GM19238 (cell line): ENCODE data around the gene THSD4.

Source experiments
- DNase-seq: peaks from one replicate; pipeline ENCODE4 v3.0.0; 2011; ENCODE audit warnings: low spot score; ENCODE audit not compliant: insufficient read length

Gene THSD4

DNA sequence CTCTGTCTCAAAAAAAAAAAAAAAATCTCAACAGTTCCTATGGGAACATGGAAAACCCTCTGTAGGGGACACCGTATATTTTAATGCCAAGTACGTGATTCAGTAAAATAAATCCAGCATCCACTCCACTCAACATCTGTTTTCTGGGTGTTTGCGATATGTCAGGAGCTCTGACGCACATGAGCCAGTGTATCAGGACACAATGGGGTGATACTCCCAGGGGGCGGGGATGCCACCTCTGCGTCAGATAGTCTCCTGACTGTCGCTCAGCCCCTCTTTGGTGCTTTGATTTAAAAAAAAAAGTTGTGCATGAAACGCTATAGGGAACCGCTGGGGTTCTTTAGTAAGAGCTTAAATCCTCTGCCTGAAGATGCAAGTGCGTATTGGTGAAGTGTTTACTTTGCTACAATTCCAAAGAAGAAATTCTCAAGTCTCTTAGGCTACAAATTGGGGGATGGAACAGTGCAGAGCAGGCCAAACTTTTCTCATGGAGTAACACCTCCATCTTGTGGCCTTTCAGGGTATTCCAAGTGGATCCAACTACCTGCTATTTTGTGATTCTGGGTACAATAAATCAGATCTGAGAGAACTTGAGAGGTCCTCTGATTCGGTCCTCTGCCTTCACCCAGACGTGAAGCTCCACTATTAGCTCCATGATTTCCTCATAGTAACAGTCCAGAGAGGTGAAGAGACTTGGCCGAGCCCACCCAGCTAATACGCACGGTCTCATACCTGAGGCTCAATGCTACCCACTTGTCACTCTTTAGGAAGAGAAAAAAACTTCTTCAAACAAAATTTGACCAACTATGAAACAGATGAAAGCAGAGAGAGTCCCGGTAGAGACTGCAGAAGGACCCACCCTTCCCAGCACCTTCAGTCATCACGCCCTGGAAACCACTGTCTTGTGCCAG lies 685.8 kb downstream of the THSD4 start:
- DNase-seq: no peak

DNA sequence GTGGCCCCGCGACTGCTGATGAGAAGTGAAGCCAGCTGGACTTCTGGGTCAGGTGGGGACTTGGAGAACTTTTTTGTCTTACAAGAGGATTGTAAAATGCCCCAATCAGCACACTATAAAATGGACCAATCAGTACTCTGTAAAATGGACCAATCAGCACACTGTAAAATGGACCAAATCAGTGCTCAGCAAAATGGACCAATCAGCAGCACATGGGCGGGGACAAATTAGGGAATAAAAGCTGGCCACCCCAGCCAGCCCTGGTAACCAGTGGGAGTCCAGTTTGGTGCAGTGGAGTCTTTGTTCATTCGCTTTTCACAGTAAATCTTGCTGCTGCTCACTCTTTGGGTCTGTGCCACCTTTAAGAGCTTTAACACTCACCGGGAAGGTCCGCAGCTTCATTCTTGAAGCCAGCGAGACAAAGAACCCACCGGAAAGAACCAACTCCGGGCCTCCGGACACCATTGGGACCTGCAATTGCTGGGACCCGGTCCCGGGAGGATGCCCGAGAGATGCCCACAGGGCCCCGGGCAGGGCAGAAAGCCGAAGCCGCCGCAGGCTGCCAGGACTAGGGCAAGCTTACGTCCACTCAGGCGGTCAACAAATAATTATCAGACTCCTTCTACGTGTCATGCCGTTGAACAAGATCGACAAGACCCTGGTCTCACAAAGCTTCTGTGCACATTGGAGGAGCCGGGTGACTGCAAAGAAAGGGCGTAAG lies 686.8 kb downstream of the THSD4 start:
- no peak for DNase-seq

DNA sequence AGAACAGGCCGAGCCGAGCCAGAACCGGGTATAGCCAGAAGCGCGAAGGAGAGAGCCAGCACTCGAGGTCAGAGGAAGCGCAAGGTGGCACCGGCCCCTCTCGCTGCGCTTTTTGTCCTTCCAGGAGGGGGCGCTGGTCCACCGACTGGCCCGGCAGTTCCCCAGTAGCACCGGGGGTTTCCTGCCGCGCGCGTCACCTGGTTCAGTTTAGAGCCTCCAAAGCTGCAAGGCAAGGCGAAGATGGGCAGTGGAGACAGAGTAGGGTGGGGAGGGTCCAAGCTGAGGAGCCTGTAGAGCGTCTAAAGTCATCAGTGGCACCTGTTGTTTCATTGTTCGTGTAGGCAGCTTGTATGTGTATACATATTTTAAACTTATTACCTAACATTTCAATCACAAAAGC lies 687.5 kb downstream of the THSD4 start:
- no peak for DNase-seq

DNA sequence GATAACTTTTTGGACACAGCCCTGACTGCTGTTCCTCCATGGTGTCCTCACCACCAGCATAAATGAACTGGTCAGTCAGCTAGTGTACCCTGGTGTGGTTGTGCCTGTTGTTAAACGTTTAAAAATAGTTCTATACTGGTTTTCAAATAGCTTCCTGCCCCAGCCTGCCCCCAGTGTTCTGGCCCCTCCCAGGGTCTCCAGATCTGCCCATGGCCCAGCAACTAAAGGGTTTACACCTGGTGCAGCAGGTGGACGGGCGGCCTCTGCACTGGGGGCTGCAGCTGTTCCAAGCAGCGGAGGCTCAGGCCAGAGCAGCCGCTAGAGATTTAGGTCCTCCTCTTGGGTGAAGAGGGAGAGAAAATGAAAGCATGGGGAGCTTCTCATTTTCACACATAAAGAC lies 689.0 kb downstream of the THSD4 start:
- DNase-seq: no peak

DNA sequence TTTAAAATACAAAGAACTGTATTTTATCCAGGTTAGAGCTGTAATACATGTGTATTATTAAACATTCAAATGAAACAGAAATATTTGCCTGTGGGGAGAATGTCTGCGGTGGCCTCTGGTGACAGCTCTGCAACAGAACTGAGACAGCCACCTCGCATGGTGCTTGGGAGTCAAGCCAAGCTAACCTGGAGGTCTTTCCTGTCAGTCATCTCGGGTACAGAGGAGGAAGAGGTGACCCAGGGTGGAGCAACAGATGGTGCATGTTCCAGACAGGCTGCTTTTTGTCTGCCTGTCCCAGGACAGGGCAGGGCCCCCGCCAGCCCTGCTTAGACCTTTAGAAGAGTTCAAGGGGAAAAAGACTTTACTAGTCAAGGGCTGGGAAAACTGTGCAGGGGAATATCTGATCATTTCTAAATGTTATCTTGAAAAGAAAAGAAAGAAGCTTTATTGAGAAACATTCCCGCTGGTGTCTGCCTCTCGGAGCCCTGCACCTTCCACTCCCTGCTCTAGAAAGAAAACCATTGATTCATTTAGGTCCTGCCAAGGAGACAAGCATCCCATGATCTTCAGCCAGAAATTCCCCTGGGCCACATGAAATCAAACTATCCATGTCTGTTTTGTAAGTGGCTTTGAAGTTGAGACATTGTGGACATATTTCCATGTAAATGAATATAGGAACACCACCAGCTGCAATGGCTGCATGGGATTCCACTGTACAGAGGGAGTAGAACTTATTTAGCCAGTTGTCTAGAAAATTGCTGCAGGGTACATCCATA lies 689.6 kb downstream of the THSD4 start:
- no peak for DNase-seq

DNA sequence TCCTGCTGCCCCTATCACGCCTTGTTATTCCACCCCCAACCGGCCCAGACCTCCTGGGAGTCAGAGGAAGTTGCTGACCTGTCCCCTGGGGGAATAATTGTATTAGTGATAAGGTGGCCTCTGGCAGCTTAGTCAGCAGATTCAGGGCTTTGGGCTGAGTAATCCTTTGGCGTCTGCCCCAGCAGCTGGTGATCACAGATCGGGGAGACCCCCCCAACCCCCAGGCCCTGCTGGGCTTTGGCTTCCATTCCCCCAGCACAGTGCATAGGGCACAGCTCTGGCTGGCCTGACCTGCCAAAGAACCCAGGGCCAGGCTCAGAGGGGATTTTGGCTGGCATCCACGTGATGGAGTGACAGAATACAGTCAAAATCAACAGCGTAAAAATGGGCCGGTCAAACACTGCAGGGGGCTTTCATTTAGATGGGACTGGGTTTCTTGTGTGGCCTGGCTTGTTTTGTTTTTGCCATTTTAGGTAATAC lies 691.2 kb downstream of the THSD4 start:
- no peak for DNase-seq

DNA sequence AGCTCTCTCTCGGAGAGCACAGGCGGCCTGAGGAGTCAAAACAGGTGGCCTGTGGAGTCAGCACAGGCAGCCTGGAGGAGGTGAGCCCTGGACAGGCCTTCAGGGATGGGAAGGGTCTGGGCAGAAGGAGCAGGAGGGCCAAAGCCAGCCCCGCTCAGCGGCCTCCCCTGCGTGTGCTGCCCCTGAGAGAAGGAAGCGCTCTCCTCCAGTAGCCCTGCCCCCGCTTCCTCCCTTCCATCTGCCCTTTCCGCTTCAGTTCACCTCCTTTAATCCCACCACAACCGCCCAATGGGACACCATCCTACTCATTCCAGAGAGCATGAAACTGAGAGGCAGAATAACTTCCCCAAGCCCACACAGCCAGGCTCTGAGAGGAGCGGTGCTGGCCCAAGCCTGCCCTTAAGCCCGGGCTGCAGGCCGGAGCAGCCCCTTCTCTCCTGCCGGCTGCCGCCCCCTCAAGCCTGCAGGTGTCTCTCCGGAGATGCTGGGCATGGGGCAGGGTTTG lies 691.9 kb downstream of the THSD4 start:
- no peak for DNase-seq

DNA sequence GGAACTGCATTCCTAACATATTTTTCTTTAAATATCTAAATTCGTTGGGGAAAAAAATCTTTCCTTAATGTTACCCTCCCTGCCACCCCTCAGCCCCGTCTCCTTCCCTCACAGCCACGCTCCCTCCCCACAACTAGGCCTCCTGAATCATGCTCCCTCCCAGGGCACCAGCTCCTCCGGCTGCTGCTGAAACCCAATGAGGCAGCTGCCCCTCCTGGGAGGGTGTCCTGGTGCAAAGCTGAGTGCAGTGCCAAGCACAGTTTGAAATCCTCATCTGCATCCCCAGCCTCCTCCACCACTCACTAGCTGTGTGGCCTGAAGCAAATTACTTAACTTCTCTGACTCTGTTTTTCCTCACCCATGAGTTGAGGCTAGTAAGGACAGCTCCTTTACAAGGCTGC lies 692.4 kb downstream of the THSD4 start:
- no peak for DNase-seq

DNA sequence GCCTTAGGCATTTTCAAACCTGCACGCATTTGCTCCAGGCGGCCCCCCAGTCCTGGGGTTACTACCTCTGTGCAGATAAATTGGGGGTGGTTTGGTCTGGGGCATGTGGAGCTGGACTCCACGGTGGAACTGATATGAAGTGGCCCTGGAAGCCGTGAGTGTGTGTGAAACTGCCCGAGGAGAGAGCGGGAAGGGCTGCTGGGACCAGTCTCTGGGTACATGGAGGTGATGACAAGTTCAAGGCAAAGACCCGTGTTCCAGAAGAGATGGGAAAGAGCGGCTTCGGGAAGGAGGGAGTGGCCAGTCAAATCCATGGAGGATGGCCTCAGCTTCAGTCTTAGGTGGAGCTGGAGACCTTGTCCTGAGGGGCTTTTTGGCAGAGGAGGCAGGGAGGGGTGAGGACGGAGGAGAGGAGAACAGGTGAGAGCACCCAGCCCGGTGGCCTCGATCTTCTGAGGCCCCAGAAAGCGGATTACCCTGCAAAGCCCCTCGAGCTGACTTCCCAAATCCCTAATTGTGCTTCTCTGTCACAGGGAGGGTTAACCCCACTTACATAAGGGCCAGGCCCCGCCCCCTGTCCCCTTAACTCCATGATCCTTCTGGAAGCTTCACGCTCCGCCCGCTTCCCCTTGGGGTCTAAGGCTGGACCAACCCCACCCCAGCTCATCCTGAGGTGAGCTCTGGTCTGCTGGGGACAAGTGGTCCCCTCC lies 693.2 kb downstream of the THSD4 start:
- DNase-seq: no peak

DNA sequence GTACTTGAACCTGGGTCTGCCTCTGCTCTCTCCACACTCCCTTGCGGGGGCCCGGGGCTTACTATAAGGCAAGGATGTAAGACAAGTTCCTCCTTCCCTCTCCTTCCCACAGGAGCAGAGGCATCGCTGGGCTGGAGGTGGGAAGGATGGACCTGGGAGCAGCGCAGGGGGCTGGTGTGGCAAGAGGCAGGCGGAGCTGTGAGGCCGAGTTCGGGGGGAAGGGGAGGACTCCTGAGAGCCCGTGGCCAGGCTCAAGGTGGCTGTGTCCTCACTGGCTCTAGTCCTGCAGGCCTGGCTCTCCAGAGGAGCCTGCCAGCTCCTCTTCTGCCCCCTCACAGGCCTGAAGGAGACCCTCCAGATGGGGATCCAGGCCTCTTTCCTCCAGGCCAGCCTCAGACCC lies 694.1 kb downstream of the THSD4 start:
- no peak for DNase-seq

DNA sequence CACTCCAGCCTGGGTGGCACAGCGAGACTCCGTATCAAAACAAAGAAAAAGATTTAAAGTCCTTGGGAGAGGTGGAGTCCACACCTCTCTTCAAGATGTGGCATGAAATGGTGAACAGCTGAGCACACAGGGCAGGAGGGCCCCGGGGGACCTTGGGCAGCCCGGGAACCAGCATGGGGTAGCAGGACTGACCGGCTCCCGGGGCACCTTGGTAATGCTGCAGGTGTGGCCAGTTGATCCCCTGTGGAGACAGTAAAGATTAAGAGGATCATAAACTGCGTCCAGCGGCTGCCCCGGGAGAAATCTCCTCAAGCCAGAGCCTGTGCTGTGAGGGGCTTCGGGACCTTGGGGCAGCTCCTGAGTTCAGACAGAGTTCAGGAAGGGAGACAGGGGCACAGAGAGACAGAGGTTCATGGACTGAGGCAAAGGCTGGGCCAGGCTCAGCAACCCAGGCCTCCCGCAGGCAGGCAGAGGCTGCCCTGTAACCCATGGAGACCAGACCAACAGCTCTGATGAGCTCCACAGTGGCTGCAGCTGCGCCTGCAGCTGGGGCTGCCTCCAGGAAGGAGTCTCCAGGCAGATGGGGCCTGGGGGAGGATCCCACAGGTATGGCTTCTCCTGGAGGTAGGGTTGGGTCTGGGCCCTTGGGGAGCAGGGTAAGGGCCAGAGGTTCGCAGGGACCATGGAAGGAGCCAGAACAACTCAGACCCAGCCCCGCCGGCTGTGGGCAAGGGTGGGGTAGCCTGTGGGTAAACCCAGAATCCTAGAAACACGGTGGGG lies 695.2 kb downstream of the THSD4 start, which contains the start of gene NR2E3:
NR2E3 (plus strand) TSS at position 299 of the 780 bp plus-strand sequence; CDS start at position 489, 190 bp downstream.
- no peak for DNase-seq

DNA sequence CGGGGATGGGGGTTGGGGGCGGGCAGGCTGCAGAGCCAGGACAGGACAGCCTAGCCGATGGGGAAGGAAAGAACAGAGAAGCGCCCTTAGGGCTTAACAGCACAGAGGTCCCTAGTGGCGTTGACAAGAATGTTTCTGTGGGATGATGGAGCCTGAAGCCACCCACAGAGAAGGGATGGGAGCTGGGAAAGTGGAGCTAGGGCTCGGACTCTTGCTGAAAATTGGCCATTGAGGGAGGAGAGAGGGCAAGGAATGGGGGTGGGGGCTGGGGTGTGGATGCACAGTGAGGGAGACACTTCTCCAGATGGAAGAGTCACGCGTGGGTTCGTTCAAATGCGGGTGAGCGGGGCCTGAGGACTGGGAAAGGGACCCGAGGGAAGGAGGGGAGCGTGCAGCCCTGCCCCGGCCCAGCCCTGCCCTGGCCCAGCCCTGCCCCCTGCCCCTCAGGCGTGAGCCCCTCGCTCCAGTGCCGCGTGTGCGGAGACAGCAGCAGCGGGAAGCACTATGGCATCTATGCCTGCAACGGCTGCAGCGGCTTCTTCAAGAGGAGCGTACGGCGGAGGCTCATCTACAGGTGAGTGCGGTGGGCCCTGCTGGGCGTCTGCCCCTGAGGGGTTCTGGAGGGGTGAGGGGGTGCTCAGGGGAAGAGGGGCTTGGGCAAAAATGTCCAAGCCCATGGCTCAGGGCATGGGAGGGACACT lies 695.9 kb downstream of the THSD4 start:
- DNase-seq: no peak

DNA sequence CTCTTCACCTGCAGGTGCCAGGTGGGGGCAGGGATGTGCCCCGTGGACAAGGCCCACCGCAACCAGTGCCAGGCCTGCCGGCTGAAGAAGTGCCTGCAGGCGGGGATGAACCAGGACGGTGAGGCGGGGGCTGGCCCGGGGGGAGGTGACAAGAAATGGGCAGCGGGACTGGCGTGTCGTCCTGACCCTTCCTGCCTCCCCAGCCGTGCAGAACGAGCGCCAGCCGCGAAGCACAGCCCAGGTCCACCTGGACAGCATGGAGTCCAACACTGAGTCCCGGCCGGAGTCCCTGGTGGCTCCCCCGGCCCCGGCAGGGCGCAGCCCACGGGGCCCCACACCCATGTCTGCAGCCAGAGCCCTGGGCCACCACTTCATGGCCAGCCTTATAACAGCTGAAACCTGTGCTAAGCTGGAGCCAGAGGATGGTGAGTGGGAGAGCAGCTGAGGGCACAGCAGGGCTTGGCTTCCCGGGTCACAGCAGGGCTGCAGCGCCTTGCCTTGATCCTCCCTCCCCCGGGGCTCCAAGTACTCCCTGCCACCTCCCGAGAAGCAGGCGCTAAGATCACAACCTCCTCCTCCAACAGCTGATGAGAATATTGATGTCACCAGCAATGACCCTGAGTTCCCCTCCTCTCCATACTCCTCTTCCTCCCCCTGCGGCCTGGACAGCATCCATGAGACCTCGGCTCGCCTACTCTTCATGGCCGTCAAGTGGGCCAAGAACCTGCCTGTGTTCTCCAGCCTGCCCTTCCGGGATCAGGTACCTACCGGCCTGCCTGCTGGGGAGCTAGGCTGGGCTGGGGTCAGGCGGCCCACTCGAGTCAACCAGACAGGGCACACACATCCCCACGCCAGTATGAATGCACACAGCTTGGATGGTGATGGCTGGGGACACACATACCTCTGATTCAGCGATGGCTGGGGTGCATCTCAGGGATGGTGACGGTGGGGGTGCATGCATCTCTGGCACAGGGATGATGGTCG lies 696.8 kb downstream of the THSD4 start:
- no peak for DNase-seq

DNA sequence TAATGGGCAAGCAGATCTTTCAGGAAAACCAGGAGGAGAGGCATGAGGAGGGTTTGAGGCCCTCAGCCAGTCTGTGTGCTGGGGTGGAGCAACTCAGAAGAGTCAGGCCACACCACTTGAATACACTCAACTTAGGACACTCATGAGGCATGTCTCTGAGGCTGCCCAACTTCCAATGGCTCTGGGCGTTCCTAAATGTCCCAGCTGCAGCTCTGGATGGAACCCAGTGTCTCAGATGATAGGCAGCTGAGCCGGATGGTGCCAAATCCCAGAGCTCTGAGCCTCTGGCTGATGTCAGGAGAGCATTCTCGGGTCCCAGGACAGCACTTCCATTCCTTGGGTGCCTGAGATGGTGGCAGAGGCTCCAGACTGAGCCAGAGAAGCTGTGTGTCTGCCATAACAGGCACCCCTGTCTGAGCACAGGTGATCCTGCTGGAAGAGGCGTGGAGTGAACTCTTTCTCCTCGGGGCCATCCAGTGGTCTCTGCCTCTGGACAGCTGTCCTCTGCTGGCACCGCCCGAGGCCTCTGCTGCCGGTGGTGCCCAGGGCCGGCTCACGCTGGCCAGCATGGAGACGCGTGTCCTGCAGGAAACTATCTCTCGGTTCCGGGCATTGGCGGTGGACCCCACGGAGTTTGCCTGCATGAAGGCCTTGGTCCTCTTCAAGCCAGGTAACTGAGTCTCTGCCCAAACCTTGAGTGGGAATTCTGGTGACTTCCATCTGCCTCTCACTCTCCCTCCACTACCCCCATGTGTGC lies 697.9 kb downstream of the THSD4 start:
- no peak for DNase-seq

DNA sequence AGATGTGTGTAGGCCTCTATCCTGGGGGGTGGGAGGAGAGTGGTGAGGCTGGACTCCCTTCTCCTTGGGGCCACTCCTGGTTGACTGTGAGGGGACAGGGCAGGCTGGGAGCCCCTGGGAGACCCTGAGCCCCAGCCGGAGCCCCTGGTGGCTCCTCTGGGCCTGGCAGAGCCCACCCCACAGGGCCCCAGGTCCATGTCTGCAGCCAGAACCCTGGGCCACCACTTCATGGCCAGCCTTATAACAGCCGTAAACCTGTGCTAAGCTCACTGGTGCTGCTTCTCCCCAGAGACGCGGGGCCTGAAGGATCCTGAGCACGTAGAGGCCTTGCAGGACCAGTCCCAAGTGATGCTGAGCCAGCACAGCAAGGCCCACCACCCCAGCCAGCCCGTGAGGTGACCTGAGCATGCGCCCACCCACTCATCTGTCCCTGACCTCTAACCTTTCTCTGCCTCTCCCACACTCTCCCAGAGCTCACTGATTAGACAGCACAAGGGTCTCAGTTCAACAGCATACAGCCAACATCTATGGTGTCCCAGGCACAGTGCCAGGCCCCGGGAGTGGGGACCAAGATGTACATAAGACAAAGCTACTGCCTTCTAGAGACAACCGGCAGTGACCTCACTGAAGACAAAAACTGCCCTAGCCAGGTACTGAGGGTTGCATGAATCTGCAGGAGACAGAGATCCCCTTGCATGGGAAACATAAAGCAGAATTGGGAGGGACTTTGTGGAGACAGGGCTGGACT lies 698.6 kb downstream of the THSD4 start:
- no peak for DNase-seq

DNA sequence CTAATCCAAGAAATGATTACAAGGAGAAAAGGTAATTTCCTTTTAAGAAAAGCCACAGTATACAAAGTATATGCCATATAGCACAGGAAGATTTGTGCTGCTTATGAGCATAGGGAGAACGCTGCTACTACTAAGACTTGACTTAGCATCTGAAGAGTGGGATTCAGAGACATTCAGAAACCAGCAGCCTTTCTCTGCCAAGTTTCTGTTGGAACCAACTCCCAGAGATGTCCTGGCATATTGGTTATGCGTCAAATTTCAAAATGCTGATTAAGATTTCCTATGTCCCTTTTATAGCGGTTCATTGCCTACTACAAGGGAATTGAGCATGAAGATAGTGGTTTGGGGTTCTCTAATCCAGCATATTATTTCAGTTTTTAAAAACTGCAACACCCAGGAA lies 700.0 kb downstream of the THSD4 start:
- no peak for DNase-seq

DNA sequence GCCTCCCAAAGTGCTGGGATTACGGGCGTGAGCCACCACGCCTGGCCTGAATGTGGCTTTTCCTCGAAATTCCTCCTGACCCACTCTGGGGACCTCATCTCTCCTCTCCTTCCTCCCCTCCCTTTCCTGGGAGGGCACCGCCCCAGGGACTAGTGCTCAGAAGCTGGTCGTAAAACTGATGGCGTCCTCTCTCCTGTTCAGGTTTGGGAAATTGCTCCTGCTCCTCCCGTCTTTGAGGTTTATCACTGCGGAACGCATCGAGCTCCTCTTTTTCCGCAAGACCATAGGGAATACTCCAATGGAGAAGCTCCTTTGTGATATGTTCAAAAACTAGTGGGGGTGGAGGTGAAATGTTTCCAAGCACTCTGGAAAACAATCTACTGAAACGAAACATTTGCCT lies 702.1 kb downstream of the THSD4 start:
- no peak for DNase-seq
